ENCODE data around the gene SLC22A17. TPM values are rescaled to one million over a fixed set of nuclear protein-coding genes. Genes with fewer than 3 reads are reported as not detected.

The SLC22A17 gene
- total and polyA plus RNA-seq, 2 of the 8 experiments (the other 6 are each of a cell fraction or from before 2014, with no cell fraction given), result 43.0 to 49.0 TPM

DNA sequence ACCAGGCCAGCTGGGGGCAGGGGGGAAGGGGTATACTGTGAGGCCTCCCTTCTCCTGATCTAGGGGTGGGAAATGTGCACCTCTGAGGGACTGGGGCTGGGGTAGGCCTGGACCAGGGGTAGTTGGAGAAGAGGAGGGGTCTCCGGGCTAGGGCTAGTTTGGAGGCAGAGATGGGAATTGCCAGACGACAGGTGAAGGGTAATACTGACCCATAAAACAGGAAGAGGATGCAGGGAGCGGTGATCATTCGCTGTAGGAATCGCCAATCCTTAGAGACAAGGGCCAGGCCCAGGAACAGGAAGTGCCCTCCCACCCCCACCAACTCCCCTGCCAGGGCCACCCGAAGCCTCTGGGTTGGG is 4.4 kb downstream of the SLC22A17 start:
- Histone ChIP-seq H3K27ac (ENCODE audit: low read depth, low read length) (no peak overlapping the region), H3K18ac (ENCODE audit: extremely low read depth, low read length) (no peak overlapping the region), H3K4me2 (ENCODE audit: insufficient read depth in 1 of 2, low read depth in 2 of 2, low read length in 2 of 2) (no peak overlapping the region), H3K4ac (replicated peaks; ENCODE audit: insufficient read length, low read depth, low read length) (no peak overlapping the region), H3K23ac (ENCODE audit: insufficient read length) (no peak overlapping the region), H2BK20ac (ENCODE audit: low read length) (no peak overlapping the region), H2BK120ac (replicated peaks; ENCODE audit: low read depth, low read length) (no peak overlapping the region), H3K23me2 (ENCODE audit: low read depth, low read length) (peaks cover 10% of the 10 kb centered on the region), H3K56ac (replicated peaks; ENCODE audit: insufficient read length, low read depth, low read length) (no peak overlapping the region), H2AFZ (ENCODE audit: low read length) (no peak overlapping the region), H3K14ac (ENCODE audit: insufficient read length) (no peak overlapping the region), H2BK5ac (ENCODE audit: low read depth, low read length) (no peak overlapping the region), H4K20me1 (replicated peaks in 1 of 2; ENCODE audit: control insufficient read depth in 1 of 2, insufficient read depth in 2 of 2, low read length in 2 of 2) (peaks cover 0 to 3% of the 10 kb centered on the region in 2 experiments), H3K4me1 (replicated peaks in 1 of 4; ENCODE audit: control insufficient read depth in 3 of 4, insufficient read depth in 4 of 4, low read length in 3 of 4) (peaks cover 1 to 7% (median 2%) of the 10 kb centered on the region in 4 experiments), H3K9me3 (ENCODE audit: insufficient read depth in 2 of 2, low read depth in 1 of 2, low read length in 1 of 2) (no peaks in the 10 kb centered on the region), H3K79me2 (ENCODE audit: control insufficient read depth in 1 of 2, insufficient read depth in 2 of 2, low read length in 2 of 2) (no peaks in the 10 kb centered on the region), H3K79me1 (ENCODE audit: low read depth, low read length) (no peaks in the 10 kb centered on the region), H4K8ac (ENCODE audit: extremely low read depth, insufficient read depth, low read length) (no peak overlapping the region), H3K27me3 (replicated peaks in 1 of 4; ENCODE audit: control insufficient read depth in 3 of 4, extremely low read depth in 1 of 4, insufficient read depth in 3 of 4, low read length in 3 of 4) (peaks cover 0 to 11% (median 4%) of the 10 kb centered on the region in 4 experiments; a peak in 6 of 7 replicates), H2AK5ac (ENCODE audit: low read depth, low read length) (no peak overlapping the region), H2BK15ac (ENCODE audit: low read length) (no peak overlapping the region), H3K9ac (replicated peaks in 1 of 4; ENCODE audit: extremely low read depth in 1 of 4, low read depth in 3 of 4, low read length in 3 of 4) (no peak overlapping the region), H3K4me3 (ENCODE audit: extremely low read depth in 1 of 4, insufficient read depth in 2 of 4, low read depth in 3 of 4, low read length in 4 of 4) (no peak overlapping the region), H4K91ac (replicated peaks; ENCODE audit: insufficient read length, low read length) (no peak overlapping the region), H4K5ac (ENCODE audit: insufficient read length, low read depth, low read length) (no peak overlapping the region), H2BK12ac (ENCODE audit: low read depth, low read length) (no peak overlapping the region), H3K36me3 (ENCODE audit: control insufficient read depth in 2 of 4, insufficient read depth in 4 of 4, low read length in 3 of 4) (no peaks in the 10 kb centered on the region)
- CTCF ChIA-PET (ENCODE audit: partially characterized antibody), result interaction anchor here (1.0 to 5.9 kb wide), 5 partner anchors 9 to 35 kb away, joined by 3 to 69 read pairs (median 5); no protein-coding TSS in a partner anchor
- no peak for TF ChIP-seq POU5F1 (IDR thresholded peaks at IDR 0.05; ENCODE audit: low read depth, low read length)
- no peak for TF ChIP-seq SIN3A (conservative IDR thresholded peaks at IDR 0.05 in 1 of 2, IDR thresholded peaks at IDR 0.05 in 1 of 2; ENCODE audit: low read depth in 1 of 2, low read length in 2 of 2)
- TF ChIP-seq HDAC2 (IDR thresholded peaks at IDR 0.05; ENCODE audit: borderline replicate concordance in 1 of 2, low read depth in 2 of 2, low read length in 2 of 2), result no peak
- no peak for TF ChIP-seq POLR2A (IDR thresholded peaks at IDR 0.05; ENCODE audit: control extremely low read depth in 1 of 2, low read depth in 2 of 2, low read length in 2 of 2)
- TF ChIP-seq SP4 (IDR thresholded peaks at IDR 0.05; ENCODE audit: low read length), result no peak
- no peak for TF ChIP-seq EP300 (IDR thresholded peaks at IDR 0.05; ENCODE audit: borderline replicate concordance in 1 of 2, low read depth in 2 of 2, low read length in 2 of 2)
- no peak for TF ChIP-seq CHD2 (IDR thresholded peaks at IDR 0.05; ENCODE audit: low read length)
- no peak for TF ChIP-seq RNF2 (IDR thresholded peaks at IDR 0.05; ENCODE audit: borderline replicate concordance, low read depth, low read length, missing control alignments, poor library complexity, severe bottlenecking)
- no peak for TF ChIP-seq SAP30 (IDR thresholded peaks at IDR 0.05; ENCODE audit: insufficient read depth, insufficient replicate concordance, low read length)
- no peak for TF ChIP-seq NANOG (IDR thresholded peaks at IDR 0.05; ENCODE audit: insufficient read depth, low read depth, low read length, poor library complexity, severe bottlenecking)
- TF ChIP-seq SP1 (IDR thresholded peaks at IDR 0.05; ENCODE audit: low read depth, low read length), result no peak
- no peak for TF ChIP-seq FOSL1 (IDR thresholded peaks at IDR 0.05; ENCODE audit: insufficient read depth, low read depth, low read length)
- no peak for DNase-seq (ENCODE audit: low read depth in 1 of 2, low spot score in 2 of 2)
- no peak for FAIRE-seq
- POLR2A ChIA-PET (ENCODE audit: partially characterized antibody), result interaction anchor here (1.6 to 3.7 kb wide), 2 partner anchors 12 to 27 kb away, joined by 6 to 25 read pairs; partner anchors contain the start of gene PABPN1
- 86% methylated on average over 6 of the region's 6 CpGs; no CpG with 5 or more reads in 1 of the 2 experiments for WGBS, 2 experiments (ENCODE audit: extremely low coverage in 1 of 2, insufficient coverage in 1 of 2, insufficient read length in 1 of 2, insufficient replicate concordance in 2 of 2, low coverage in 1 of 2, low lambda C conversion rate in 2 of 2, missing lambda C conversion rate in 1 of 2)

All from H1 (cell line).